Stimulated activated CD4-positive, alpha-beta T cell treated with anti-CD3 and anti-CD28 coated beads, Interleukin-4, amount 100 ng/mL, for 1 hour (primary cell): Measurements from ENCODE around the gene XAB2.
"Not testable (repeated sequence)": the region's sequence is repeated elsewhere in the genome, so short reads cannot be mapped to it uniquely, and the experiment has no call there.

Experiments used
- DNase-seq: peaks from one replicate; pipeline ENCODE4 v3.0.0-alpha.2; 2020

XAB2 gene

DNA sequence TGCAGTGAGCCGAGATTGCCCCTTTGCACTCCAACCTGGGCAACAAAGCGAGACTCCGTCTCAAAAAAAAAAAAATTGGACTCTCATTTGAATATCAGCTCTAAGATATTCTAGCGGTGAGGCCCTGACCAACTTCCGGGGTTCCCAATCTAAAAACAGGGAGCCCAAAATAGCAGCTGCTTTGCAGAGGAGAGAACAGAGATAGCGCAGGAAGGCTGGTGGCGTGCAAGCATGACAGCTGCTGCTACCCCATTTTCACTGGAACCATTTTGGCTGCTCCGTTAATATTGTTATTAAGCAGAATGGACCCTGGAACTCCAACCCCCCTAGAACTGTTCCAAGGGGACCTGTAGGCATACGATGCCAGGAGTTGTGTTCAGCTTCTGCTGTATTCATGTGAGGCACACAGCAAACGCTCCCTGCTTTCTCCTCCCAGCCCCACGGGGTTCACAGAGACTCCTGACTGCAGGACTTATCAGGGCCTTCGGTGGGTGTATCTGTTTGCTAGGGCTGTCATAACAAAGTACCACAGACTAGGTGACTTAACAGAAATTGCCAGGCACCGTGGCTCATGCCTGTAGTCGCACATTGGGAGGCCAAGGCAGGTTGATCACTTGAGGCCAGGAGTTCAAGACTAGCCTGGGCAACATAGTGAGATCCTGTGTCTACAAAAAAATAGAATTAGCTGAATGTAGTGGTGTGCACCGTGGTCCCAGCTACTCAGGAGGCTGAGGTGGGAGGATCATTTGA is 19.1 kb upstream of the XAB2 start:
- no peak for DNase-seq

DNA sequence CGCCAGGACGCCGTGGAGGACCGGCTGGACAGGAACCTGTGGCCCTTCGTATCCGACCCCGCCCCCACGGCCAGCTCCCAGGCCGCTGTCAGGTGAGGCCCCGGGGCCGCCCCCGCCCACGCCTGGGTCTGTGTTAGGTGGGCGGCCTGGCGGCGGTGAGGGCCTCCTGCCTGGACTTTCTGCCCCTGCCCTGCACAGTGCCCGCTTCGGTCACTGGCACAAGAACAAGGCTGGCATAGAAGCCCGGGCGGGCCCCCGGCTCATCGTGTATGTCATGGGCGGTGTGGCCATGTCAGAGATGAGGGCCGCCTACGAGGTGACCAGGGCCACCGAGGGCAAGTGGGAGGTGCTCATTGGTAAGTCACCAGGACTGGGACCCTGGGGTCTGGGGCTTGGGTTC is 17.8 kb upstream of the XAB2 start:
- DNase-seq = no peak

DNA sequence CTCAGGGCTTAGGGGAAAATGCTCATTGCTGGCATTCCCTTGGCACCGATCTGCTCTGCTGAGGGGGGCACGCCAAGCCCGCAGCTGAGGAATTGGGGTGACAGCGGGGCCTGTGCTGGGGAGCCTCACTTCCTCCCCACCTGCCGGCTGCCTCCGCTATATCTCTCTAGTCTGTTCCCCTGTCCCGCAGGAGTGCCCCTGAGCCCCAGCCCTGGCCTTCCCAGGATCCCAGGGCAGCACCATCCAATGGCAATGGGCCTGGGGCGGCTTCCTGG is 17.0 kb upstream of the XAB2 start:
- no peak for DNase-seq

DNA sequence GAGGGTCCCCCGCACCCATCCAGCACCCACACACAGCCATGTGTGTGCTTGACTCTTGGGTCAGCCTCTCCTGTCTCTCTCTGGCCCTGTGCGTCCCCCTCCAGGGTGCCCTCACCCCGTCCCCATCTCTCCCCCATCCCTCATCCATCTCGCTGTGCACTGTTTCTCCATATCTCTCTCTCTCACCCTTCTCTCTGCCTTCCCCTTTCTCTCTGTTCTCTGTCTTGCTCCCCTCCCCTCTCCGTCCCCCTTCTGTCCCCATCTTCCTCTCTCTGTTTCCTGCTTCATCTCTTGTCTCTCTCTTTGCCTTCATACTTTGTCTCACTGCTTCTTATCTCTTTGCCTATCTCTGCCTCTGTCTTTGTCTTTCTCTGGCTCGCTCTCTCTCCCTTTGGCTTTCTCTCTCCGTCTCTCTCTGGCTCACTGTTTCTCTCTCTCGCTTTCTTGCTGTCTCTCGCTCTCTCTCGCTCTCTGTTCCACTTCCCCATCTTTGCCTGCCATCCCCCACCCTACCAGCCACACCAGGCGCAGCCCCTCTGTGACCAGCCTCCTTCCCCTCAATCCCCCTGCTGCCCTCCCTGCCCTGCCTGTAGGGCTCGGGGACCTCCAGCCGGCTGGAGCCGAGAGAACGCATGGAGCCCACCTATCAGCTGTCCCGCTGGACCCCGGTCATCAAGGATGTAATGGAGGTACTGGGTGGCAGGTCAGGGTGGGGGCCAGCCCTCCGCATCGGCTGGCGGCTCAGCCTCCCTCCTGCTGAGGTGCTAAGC is 16.5 kb upstream of the XAB2 start:
- DNase-seq = no peak

DNA sequence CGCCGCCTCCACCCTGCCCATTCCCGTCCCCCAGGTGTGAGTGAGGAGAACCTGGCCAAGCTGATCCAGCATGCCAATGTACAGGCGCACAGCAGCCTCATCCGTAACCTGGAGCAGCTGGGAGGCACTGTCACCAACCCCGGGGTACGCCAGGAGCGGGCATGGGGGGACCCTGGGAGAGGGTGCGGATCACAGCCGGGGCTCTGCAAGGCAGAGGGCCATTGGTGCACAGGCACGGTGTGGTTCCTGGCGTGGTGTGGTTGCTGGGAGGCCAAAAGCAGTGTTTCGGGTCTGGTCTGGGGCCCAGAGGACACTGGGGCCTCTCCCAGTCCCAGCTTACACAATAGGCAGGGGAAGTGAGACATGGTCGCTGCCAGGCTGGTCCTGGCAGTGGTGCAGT is 15.8 kb upstream of the XAB2 start:
- DNase-seq = no peak

DNA sequence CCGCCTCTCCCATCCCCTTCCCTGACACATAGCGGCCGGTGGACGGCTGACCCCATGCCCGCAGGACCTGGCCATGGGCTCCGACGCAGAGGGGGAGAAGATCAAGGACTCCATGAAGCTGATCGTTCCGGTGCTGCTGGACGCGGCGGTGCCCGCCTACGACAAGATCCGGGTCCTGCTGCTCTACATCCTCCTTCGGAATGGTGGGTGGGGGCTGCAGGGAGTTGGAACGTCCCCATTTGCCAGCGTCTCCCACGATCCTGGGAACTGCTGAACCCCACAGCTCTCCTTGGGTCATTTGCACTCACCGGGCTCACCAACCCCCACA is 15.2 kb upstream of the XAB2 start:
- DNase-seq = no peak

DNA sequence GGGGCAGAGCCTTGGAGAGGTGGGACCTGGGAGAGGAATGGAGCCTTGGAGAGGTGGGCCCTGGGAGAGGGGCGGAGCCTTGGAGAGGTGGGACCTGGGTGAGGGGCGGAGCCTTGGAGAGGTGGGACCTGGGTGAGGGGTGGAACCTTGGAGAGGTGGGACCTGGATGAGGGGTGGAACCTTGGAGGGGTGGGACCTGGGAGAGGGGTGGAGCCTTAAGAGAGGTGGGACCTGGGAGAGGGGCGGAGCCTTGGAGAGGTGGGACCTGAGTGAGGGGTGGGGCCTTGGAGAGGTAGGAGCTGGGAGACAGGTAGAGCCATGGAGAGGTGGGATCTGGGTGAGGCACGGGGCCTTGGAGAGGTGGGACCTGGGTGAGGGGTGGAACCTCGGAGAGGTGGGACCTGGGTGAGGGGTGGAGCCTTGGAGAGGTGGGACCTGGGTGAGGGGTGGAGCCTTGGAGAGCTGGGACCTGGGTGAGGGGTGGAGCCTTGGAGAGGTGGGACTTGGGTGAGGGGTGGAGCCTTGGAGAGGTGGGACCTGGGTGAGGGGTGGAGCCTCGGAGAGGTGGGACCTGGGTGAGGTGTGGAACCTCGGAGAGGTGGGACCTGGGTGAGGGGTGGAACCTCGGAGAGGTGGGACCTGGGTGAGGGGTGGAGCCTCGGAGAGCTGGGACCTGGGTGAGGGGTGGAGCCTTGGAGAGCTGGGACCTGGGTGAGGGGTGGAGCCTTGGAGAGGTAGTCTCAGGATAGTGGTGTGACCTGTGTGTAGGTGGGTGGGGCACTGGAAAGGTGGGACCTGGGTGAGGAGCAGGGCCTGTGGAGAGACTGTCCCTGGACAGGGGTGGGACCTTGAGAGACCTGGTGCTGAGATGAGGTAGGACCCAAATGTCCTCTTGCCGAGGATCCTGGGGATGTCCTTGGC is 14.5 kb upstream of the XAB2 start:
- DNase-seq = not testable (repeated sequence)

DNA sequence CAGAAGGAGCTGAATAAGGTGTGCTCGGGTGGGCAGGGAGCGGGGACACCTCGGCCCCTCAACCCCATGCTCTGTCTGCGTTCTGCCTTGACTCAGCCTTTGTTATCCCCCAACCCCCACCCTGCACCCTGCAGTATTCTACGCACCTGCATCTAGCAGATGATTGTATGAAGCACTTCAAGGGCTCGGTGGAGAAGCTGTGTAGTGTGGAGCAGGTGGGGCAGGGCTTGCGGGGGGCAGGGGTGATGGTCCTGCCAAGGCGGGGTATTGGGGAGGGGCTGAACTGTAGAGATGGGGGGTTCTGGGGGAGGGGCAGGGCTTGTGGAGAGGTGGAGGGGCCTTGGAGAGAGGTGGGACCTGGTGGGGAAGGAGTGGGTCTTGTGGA is 13.7 kb upstream of the XAB2 start:
- DNase-seq = no peak

DNA sequence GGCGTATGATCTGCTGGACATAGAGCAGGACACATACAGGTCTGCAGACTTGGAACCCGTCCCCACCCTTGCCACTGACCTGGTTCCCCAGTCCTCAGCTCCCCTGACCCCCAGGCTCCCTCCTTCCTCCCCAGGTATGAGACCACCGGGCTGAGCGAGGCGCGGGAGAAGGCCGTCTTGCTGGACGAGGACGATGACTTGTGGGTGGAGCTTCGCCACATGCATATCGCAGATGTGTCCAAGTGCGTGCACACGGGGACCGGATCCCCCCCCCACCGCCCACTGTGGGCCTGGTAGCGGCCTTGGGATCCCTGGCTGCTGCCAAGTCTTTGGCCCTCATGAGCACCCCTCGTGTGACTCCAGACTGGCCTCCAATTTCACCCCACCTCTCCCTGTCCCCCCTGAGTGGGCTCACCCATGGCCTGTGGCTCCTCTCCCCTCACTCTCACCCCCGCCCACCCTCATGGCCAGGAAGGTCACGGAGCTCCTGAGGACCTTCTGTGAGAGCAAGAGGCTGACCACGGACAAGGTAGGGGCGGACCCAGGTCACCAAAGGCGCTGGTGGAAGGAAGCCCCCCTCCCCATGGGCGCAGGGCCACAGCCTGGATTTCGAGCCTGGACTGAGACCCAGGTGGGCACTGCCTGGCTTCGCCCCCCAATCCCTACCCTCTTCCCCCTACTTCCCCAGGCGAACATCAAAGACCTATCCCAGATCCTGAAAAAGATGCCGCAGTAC is 13.1 kb upstream of the XAB2 start:
- no peak for DNase-seq

DNA sequence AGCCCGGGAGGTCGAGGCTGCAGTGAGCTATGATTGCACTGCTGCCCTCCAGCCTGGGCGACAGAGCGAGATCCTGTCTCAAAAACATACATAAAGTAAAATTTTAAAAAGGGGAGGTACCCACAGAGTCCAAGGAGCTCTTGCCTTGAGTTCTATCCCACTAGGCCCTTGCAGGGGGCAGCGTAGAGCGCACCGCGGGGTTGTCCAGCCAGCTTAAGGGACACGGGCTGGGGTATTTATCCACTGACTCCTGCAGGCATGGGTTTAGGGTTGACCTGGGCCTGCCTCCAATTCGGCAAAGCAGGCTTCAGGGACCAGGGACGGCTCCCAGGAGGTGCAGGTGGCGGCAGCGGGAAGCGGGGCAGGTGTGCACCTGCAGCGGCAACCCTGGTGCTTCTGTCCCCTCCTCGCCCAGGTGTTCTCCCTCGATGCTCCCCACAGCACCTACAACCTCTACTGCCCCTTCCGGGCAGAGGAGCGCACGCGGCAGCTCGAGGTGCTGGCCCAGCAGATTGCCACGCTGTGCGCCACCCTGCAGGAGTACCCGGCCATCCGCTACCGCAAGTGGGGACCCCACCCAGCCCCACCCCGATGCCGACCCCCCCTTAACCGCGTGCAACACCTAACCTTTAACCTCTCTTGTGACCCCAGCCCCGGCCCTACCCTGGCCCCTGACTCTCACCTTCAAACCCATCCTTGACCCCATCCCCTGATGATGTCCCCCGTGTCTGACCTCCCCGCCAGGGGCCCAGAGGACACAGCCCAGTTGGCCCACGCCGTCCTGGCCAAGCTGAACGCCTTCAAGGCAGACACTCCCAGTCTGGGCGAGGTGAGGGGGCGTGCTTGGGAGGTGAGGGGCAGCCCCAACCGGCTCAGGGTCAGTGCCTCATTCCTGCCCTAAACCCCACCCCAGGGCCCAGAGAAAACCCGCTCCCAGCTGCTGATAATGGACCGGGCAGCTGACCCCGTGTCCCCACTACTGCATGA is 12.2 kb upstream of the XAB2 start:
- DNase-seq = no peak

DNA sequence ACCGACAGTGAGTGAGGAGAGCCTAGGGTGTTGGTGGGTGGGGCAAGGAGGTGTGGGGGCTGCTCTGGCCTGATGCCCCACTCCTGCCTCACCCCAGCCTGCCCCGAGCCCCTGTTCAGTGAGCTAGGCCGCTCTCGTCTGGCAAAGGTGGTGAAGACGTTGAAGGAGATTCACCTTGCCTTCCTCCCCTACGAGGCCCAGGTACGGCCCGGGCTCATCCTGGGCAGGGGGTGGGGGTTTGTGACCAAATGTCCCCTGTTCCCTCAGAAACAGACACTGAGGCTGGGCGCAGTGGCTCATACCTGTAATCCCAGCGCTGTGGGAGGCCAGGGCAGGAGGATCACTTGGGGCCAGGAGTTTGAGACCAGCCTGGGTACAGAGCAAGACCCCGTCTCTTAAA is 11.5 kb upstream of the XAB2 start:
- DNase-seq = no peak

DNA sequence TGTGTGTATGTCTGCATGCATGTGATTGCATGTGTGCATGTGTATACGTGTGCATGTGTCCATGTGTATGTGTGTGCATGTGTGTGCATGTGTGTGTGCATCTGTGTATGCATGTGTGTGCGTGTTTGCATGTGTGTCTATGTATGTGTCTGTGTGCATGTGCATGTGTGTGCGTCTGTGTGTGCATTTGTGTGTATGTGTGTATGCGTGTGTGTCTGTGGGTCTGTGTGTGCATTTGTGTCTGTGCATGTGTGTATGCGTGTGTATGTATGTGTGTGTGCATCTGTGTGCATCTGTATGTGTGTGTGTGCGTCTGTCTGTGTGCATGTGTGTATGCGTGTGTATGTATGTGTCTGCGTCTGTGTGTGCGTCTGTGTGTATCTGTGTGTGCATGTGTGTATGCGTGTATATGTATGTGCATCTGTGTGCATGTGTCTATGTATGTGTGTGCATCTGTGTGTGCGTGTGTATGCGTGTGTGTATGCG is 10.6 kb upstream of the XAB2 start:
- no peak for DNase-seq

DNA sequence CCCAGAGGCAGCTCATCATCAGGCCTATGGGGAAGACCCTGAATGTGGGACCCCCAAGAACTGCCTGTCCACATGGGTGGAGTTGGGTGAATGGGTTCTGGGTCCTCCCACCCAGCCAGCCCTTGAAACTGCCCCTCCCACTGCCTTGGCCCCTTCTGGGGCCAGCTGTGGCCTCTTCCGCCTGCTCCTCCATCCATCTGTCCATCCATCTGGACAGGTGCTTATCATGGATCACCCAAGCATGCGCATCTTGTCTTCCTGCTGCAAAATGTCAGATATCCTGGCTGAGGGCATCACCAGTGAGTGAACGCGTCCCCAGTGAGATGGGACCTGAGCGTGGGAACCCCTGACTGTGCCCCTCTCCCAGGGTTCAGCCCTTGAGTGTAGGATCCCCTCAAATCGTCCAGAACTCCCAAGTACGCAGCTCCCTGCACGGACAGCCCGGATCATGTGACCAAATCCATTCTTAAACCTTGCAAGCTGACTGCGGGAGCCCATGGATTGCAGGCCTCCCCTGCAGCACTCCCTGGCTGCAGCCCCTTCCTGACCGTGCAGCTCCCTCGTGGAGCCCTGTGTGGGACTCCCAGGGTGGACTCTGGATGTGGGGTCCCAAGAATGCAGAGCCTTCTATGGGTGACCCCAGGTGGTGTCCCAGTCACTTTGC is 9.6 kb upstream of the XAB2 start:
- DNase-seq = no peak

DNA sequence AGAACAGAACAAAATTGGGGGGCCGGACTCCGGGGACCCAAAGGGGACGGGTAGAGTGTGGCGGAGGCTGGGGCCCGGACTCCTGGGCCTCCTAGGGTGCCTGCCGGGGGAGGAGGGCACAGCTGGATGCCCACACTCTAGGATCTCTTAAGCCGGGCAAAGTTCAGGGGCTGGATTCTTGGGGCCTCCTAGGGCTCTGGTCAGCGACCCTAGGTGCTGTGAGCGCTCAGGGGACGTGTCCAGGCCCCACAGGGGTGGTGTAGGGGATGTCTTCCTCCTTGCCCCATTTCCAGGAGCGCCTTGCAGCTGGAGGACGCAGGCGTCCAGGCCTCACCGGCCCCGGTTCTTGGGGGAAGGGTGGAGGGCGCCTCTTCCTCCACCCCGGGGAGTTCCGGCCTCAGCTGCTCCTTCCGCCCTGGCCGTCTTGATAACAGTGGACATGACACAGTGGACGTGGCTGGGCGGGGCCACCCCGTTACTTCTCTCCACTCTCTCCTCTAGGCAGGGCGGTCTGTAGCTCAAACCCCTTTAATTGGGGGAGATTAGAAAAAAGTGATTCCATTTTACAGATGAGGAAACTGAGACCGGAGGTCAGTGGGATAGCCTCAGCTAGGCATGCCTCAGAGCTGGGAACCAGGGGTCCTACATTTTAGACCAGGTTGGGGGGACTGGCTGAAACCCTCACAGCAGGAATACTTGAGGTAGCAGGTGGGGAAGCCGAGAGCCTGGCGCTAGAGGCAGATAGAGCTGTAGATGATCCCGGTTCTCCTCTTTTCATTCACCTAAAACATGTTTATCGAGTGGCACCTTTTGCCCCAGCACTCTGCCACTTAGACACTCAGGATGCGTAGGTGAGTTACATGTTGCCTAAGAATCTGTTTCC is 8.3 kb upstream of the XAB2 start:
- no peak for DNase-seq

DNA sequence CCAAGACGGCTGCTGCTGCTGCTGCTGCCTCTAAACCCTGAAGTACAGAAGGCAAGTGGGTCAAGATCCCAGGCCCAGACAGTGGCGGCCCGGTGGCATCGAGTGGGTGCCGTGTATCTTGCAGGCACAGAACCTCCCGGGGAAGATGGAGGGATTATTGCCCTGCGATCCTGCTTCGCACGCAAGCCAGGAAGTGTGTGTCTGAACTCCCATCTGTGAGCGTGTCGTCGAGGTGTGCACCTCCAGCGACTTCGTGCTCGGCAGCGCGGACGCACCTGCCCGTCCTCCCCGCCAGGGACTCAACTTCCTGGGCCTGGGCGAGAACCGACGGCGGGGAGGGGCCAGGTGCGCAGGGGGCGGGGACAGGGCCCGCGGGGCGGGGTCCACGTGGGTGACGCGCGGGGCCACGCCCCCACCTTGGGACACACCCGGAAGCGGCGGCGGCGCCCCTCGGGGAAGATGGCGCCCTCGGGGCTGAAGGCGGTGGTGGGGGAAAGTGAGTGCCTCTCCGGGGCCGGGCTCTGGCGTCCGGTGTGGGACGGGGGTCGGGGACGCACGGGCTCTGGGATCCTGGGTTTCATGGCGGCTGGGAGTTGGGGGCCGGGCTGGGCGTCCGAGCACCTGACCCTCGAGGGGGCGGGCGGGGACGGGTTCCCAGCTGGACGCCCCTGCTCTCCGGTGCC is 7.5 kb upstream of the XAB2 start, which contains the start of gene STXBP2:
STXBP2 (plus strand) TSS at position 420 of the 683 bp plus-strand sequence; CDS start at position 460, 40 bp downstream.
- DNase-seq = peak; percentile 92

DNA sequence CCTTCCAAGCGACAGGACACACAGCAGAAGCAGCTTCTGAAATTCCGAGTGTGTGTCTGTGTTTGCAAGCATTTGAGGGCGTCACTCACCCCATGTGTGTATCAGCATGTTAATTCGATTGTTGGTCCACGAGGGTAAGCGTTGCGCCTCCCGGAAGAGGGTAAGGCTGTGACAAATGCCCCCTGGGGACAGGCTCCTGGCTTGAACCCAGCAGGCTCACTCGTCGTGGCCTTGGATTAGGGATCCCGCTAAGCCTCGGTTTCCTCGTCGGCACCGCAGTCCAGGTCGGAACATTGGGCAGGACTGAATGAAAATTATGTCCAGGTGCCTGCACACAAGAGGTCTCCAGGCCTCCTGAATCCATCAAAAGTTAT is 7.0 kb upstream of the XAB2 start:
- DNase-seq = no peak

DNA sequence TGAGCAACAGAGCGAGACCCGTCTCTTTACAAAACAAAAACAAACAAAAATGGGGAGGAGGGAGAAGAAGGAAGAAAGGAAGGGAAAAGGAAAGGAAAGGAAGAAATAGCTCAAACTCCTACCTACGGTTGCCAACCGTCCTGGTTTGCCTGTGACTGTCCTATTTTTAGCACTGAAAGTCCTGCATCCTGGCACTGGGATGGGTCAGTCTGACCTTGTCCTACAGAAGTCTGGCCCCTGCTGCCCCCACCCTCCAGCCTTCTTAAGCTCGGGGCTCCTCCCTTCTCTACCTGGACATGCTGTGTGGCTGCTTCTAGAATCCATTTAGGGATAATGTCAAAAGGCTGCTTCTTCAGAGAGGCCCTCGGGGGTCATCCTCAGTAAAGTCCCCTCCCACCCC is 6.3 kb upstream of the XAB2 start:
- no peak for DNase-seq

DNA sequence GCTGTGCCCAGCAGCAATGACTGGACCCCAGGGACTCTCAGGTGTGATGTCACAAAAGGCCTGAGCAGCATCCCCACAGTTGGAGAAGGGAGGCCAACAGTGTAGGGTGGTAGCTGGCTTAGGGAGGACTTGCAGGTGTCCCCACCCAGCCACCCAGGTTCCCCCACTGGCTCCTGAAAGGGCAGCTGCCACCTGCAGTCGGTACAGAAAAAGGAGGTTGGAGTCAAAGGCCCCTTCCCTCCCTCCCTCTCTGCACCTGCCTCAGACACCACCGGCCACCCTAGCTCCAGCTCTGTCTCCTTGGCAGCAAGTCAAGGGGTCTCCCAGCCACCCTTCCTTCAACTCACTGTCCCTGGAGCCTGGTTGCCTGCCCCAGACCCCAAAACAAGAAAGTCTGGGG is 4.4 kb upstream of the XAB2 start, which contains the start of gene PCP2:
PCP2 (minus strand) TSS at position 22 of the 400 bp plus-strand sequence. CDS start 262 bp downstream, outside the sequence.
- no peak for DNase-seq
